GM18868 (cell line): ENCODE results near the gene ALG14.
"Not testable (repeated sequence)": the region's sequence is repeated elsewhere in the genome, so short reads cannot be mapped to it uniquely, and the experiment has no call there.

Experiments
- ATAC-seq: cut with Tn5 transposase; IDR thresholded peaks from one replicate; pipeline ENCODE4 v1.9.1; 2021; ENCODE audit warnings: mild to moderate bottlenecking, moderate library complexity; ENCODE audit not compliant: unreplicated experiment

The ALG14 gene, protein sequence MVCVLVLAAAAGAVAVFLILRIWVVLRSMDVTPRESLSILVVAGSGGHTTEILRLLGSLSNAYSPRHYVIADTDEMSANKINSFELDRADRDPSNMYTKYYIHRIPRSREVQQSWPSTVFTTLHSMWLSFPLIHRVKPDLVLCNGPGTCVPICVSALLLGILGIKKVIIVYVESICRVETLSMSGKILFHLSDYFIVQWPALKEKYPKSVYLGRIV

DNA sequence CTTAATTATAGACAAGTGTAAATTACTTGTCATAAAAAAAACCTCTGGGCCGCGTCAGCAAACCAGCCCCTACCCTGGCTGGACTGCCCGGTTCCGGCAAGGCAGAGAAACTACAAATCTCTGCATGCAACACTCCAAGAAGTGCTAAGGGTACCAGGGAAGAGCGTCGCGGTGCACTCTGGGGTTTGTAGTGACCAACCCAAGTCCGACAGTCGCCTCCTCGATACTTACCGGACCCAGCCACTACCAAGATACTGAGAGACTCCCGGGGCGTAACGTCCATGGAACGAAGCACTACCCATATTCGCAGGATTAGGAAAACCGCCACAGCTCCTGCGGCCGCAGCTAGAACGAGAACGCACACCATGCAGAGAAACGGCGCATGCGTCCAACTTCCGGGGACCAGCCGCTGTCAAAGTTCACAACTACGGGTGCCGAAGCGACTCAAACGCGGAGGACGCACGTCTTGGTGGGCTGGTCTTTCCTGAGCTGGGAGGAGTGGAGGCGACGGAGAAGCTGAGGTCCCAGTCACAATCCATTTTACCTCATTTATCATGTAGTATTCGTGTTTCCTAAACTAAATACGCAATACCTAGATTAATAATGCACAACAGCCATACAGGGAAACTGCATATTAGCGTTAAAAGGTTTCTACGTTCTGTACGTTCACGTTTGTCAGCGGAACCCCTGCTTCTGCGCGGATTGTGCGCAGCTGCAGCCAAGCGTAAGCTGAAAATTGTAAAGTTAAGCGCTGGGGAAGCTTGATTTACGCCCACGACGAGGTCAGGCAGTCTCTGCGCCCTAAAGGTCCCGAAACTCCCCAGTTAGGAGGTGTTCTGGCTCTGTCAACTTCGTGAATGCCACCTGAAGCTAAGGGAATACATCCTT lies at the start of gene ALG14:
ALG14 (minus strand) TSS at position 420 of the 888 bp plus-strand sequence; CDS start at position 367, 53 bp downstream.
- ATAC-seq, result peak; percentile 96

DNA sequence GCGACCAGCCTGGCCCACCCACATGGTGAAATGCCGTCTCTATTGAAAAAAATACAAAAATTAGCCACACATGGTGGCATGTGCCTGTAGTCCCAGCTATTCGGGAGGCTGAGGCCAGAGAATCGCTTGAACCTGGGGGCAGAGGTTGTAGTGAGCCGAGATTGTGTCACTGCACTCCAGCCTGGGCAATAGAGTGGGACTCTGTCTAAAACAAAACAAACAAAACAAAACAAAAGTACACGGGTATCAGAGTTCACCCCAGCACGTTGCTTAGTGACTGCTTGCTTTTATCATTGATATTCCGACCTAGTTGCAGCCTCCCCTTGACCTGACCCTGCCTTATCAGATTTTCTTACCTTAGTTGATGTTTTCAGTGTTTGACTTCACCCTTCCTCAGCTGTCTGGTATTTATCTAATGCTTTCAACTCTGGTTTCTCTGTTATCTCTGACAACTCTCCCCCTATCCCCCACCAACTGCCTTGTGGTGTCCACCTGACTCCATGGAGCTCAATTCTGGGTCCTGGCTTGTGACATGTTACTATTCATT lies 49.5 kb upstream of the ALG14 start:
- ATAC-seq, result no peak

DNA sequence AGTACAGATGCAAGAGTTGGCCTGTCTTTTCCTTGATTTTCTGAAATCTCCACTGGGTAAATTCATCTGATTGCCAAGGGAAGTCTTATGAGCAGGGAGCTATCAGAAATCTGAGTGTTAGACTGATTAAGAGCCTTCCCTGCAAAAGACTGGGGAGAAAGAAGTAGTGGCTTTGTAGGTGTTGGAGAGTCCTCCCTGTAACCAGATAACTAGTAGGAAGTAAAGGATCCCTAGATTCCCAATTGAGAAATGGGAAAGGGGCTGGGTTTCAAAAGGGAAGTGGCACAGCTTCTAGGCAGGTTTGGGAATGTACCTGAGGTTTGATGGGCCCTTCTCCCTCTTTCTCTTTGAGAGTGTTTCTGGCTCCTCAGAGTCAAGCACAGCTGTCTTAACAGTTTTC lies 46.5 kb upstream of the ALG14 start:
- no peak for ATAC-seq

DNA sequence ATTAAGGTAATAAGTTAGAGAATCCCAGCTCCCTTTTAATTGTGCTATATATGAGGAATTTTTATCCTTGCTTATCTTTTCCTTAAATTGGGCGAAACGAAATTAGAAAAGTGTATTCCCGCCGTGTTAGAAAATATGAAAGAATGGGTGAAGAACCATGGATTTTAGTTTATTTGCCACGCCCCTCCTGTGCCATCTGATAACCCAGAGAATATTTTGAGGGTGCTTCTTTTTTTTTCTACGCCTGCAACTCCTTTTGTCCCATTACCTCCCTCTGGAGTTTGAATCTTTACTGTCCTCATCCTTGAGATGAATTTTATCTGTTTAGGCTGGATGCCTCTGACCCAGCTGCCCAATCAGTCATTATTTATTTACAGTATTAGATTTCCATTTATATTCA lies 46.0 kb upstream of the ALG14 start:
- ATAC-seq, result no peak

DNA sequence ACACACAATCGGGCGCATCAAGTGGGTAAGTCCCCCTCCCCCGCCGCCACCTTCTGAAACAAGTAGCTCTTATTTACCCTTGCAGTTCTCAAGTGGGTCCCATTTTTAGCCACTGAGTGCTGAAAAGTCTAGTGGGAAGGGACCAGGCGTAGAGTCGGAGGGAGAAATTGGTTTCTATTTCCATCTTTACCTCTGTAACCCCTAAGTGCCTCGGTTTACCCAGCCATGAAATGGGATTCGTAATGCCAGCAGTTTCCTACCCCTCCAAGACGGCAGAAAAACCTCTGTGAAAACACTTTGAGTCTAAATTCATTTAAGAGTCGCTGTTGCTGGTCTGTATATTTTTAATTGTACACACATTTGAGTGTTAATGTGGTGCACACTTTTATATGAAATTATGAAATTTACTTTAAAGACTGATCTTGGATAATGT lies 45.3 kb upstream of the ALG14 start:
- ATAC-seq, result no peak

DNA sequence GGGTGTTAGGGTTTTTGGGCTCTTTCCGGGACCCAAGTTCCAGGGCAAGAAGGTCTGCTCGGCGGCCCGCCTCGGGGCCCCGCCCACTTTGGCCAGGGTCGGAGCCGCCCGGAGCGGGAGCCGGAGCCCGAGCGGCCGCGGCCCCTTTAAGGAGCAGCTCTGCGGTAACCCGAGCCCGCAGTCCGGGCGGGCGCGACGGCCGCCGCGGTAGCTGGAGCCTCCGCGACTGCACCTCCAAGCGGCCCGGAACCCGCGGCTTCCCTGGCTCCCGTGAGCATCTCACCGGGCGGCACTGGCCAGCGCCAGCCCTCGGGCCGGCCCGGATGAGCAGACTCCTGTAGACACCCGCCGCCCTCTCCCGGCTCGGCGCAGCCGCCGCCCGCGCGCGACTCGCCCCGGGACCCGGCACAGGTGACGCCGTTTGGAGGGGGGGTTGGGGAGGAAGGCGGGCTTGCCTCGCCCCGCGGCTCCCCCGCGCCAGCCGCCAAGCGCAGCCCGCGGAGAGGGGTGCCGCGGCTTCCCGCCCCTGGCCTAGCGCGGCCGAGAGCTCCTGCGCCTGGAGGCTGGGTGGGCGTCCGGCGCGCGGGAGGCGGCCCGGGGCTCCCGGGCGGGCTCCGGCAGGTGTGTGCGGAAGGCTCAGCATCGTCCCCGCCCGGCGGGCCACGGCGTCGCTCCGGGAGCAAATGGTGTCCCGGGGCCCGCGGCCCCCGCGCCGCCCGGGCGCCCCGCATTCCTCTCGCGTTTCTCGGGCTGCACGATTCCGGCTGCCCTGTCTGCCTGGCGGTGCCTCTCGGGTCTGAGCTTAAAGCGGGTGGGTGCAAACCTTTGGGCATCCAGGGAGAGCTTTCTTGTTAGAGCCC lies 44.7 kb upstream of the ALG14 start, which contains the start of gene TLCD4:
TLCD4 (plus strand) TSS at position 149 of the 860 bp plus-strand sequence. CDS start 26,547 bp downstream, outside the sequence.
- ATAC-seq, result peak; percentile 52

DNA sequence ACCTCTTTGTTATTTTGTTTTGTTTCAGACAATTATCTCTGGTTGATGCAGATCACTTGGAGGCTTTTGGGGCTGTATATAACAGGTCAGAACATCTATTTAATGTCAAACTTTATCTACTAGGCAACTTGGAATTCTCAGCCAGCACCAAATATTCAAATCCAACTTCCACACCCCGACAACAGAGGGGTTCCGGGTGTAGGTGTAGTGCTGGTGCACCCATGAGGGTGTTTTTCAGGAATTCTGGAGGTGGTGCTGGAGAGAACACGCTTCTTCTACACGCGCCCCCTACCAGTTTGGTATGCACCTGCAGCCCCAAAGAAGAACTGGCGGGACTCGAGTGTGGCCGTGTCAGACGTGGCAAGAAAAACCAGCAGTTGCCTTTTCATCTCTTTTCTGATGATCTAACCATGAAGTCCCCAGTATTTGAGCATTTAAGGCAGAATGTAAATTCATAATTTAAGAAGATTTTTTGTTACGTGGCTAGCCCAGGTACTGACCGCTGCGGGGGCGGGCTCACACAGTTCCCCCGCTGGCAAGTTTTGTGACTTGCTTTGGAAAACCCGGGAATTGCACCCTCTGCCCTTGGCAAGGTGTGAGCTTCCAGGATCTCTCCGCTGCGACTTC lies 43.9 kb upstream of the ALG14 start:
- ATAC-seq, result peak; percentile 72

DNA sequence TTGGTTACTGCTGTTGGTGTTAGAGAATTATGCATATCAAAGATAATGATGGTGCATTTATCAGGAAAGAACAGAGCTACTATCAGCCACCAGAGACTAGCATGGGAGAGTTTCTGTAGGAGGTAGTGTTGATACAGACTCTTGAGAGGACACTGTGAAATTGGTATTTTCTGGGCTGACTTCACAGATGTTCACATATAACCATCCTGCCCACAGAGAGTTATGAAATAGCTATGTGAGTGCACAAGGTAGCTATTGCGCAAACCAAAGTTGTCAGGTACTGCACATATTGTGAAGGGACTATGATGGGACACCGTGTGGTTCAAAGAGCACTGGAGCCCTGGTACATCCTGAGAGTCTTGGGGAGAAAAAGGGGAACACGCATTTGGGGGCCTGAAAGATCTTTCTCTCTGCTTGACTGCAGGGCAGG lies 43.0 kb upstream of the ALG14 start:
- ATAC-seq, result no peak

DNA sequence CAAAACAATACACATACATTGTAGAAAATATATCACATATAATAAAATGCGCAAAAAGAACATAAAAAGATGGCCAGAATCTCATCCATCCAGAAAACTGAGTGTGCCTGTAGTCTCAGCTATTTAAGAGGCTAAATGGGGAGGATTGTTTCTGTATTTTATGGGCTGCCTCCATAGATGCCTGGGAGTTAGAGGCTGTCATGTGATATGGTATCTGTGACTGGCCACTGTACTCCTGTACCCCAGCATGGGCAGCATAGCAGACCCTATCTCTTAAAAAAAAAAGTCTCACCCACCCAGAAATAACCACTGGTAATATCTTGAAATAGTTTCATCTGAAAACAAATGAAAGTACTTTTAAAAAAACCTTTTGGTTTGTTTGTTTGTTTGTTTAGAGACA lies 40.9 kb upstream of the ALG14 start:
- ATAC-seq, result no peak

DNA sequence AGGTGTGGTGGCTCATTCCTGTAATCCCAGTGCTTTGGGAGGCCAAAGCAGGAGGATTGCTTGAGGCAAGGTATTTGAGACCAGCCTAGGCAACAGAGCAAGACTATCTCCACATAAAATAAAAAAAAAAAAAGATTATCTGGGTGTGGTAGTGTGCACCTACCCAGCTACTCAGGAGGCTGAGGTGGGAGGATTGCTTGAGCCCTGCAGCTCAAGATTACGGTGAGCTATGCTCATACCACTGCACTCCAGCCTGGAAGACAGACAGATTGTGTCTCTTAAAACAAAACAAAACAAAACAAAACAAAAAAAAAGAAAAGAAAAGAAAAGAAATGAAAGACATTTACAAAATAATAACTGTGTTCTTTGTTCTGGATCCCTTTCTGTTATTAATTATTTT lies 38.3 kb upstream of the ALG14 start:
- no peak for ATAC-seq

DNA sequence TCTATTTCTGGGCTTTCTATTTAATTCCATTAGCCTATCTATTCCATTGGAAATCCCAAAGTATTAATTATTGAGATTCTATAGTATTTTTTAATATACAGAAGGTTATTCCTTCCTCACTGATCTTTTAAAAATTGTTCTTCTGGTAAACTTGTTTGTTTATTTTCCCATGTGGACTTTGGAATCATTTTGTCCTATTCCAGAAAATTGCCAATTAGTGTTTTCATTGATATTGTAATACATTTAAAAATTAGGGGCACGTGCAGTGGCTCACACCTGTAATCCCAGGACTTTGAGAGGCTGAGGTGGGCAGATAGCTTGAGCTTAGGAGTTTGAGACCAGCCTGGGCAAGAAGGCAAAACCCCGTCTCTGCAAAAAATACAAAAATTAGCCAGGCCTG lies 36.0 kb upstream of the ALG14 start:
- no peak for ATAC-seq

DNA sequence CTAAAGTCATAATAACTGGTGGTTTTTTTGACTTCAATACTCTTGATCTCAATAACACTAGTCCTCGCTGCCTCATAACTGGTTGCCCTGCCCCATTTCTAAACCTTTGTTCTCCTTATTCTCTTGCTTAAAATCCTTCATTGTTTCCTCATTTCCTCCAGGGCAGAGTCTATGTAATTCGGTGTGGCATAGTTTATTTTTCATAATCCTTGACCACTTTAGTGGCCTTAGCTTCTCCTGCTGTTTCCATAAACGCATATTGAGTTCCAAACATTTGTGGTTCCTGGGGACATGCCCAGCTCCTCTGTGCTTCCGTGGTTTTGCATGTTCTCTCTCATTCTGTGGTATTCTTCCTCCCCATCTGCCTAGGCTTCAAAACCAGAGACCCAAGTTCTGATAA lies 25.4 kb upstream of the ALG14 start:
- ATAC-seq, result no peak

DNA sequence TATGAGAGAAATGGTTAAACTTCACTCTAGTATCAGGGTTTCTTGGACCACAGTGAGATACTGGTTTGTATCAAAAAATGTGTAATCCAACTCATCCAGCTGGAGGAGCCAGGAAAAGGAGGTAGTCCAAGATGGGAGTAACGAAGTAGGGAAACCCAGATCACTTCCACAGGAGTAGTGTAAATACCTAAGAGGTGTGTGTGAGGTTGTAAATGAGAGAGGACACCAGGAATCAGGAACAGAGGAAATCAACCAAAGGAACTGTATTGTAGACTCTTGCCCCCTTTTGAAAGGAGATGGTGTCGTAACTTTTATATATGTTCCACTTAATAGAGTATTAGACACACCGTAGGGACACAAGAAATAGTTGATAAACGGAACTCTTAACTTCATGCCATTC lies 24.7 kb upstream of the ALG14 start:
- no peak for ATAC-seq

DNA sequence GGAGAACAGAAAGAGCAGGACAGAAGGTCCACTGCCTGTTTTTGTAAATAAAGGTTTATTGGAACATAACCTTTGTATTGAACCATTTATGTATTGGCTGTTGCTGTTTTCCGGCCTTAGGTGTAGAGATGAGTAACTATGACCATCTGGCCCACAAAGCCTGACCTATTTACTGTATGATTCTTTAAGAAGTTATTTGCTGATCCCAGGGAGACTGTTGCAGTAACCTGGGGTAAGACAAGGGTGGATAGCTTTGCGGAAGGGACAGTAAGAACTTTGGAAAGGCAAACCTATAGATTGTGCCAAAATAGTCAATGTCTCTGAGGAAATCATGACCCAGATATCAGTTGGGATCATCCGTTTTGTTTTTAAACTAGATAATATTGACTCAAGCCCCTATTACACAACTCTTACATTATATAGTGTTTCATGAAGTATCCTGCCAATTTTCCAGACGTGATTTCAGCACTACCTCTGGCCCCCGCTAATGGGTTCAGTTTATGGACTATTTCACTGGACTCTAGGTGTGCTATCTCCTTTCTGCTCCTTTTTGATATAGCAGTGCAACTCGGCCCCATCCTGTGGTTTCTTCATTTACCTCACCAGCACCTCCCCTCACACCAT lies 23.6 kb upstream of the ALG14 start:
- ATAC-seq, result peak; percentile 14

DNA sequence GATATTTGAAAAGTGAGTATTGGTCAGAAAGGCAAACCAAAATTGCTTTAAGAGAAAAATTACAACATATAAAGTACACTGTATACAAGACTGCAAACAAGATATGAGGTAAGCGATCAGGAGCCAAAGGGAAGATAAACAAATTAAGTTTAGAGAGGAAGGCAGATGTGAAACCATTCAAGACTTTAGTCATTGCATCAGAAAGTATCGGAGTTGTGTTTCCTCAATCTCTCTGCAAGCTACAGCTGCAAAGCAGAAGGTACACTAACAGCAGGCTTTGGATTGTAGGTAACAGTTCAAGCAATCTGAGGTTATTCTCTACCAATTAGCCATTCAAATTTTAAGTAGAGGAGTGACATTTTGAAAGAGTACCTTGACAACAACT lies 23.1 kb upstream of the ALG14 start:
- peak; percentile 82 for ATAC-seq

DNA sequence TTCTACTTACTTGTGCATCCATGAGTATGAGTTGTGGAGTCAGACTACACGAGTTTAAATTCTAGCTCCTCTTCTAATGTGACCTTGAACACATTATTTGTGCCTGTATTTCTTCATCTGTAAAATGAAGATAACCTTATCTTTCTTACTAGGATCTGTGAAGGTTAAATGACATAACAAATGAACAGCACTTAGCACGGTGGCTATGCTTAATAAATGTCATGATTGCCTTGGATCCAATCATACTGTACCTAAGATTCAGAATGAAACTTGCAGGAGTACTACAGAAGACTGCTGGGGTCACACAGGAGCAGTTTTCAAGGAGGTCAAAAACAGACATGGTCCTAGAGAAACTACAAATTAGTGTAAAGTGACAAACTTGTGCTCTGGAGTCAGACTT lies 22.2 kb upstream of the ALG14 start:
- peak; percentile 44 for ATAC-seq

DNA sequence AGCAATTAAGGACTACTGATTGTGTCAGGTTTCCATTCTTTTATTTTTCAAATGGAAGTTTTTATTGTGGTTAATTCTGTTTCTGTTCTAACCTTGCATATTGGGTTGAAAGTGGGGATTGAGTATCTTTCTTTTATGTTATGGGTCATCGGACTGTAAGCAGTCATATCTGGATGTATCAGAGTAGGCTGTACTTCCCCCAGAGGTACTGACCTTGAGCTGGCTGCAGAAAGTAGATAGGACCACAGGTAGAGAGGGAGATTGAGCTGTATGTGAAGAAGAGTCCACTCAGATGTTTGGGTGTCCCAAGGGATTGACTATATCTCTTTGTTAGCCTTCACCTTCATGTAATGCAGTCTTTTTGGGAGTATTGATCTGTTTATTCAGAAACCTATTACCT lies 20.5 kb upstream of the ALG14 start:
- ATAC-seq, result peak; percentile 43

DNA sequence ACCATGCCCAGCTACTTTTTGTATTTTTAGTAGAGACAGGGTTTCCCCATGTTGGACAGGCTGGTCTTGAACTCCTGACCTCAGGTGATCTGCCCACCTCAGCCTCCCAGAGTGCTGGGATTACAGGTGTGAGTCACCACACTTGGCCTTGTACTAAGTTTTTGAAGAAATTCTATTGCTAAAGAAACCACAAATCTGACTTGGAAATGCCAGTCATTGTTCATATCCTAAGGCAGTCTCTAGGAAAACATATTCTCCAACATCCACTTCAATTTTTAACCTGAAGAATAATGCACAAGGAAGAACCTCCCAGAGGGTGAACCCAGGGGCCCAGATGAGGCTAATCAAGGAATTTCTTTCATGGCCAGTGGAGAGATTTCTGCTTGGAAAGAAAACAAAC lies 20.1 kb upstream of the ALG14 start:
- not testable (repeated sequence) for ATAC-seq

DNA sequence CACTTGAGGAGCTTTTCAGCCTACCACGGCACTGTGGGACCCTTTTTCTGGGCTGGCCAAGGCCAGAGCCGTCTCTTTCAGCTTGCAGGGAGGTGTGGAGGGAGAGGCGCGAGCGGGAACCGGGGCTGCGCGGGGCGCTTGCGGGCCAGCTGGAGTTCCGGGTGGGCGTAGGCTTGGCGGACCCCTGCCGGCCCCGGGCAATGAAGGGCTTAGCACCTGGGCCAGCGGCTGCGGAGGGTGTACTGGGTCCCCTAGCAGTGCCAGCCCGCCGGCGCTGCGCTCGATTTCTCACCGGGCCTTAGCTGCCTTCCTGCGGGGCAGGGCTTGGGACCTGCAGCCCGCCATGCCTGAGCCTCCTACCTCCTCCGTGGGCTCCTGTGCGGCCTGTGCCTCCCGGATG lies 18.5 kb upstream of the ALG14 start:
- not testable (repeated sequence) for ATAC-seq
